HepG2 (cell line): ENCODE data around the gene RIPOR3. TPM values are rescaled to one million over a fixed set of nuclear protein-coding genes. Genes with fewer than 3 reads are reported as not detected.

Experiments
- CC2D1A ChIP-seq: sonication (generic); formaldehyde crosslinking; IDR thresholded peaks from 2 replicates; pipeline ENCODE4 v1.8.1; 2023; ENCODE audit warnings: mild to moderate bottlenecking, missing genetic modification reagents
- IRX3 ChIP-seq: sonication (generic); formaldehyde crosslinking; IDR thresholded peaks from 2 replicates; pipeline ENCODE4 v1.8.1; 2023; ENCODE audit warnings: mild to moderate bottlenecking, low read depth, missing genetic modification reagents, borderline replicate concordance
- KDM6A ChIP-seq: IDR thresholded peaks from 2 replicates; pipeline ENCODE4 v1.6.1; 2016; ENCODE audit warnings: low read depth
- KMT2A ChIP-seq: sonication (generic); formaldehyde crosslinking; IDR thresholded peaks from 2 replicates; pipeline ENCODE4 v1.4.0; 2020; ENCODE audit warnings: missing genetic modification reagents
- NFYB ChIP-seq: sonication (generic); formaldehyde crosslinking; IDR thresholded peaks from 2 replicates; pipeline ENCODE4 v1.4.0; 2020; ENCODE audit warnings: missing genetic modification reagents
- RNF2 ChIP-seq: fragments of 450-650 bp; conservative IDR thresholded peaks from 2 replicates; pipeline ENCODE4 v1.6.1; 2016; ENCODE audit warnings: low read depth
- SAFB2 ChIP-seq: sonication (generic); formaldehyde crosslinking; IDR thresholded peaks from 2 replicates; pipeline ENCODE4 v1.5.1; 2020; ENCODE audit warnings: missing genetic modification reagents, low read depth, mild to moderate bottlenecking, borderline replicate concordance
- TBL1XR1 ChIP-seq: fragments of 150-350 bp; IDR thresholded peaks from 2 replicates; pipeline ENCODE4 v1.6.1; 2014; ENCODE audit warnings: borderline replicate concordance, low read length; ENCODE audit not compliant: partially characterized antibody
- ZNF432 ChIP-seq: sonication (generic); formaldehyde crosslinking; IDR thresholded peaks from 2 replicates; pipeline ENCODE4 v1.5.0; 2020; ENCODE audit warnings: missing genetic modification reagents, mild to moderate bottlenecking, borderline replicate concordance
- ZNF589 ChIP-seq: sonication (generic); formaldehyde crosslinking; conservative IDR thresholded peaks from 2 replicates; pipeline ENCODE4 v1.8.0; 2022; ENCODE audit warnings: mild to moderate bottlenecking, moderate library complexity, missing genetic modification reagents
- ZNF724P ChIP-seq: sonication (generic); formaldehyde crosslinking; IDR thresholded peaks from 2 replicates; pipeline ENCODE4 v1.8.0; 2022; ENCODE audit warnings: missing genetic modification reagents, borderline replicate concordance
- polyA plus RNA-seq, 8 experiments: library from polyadenylated mRNA; depleted of rRNA in 3 of 8; stranded (reverse) in 7 of 8; unstranded in 1 of 8; fragments of >200 nt; fragmentation: Illumina TruSeq in 4 of 8; extraction: Trizol in 4 of 8; gene quantifications; 2 replicates each; pipeline versions ENCODE4 v1.2.1 to v1.2.3, GENCODE V29; 2011 to 2016; ENCODE audit warnings: low read depth in 4 of 8, missing spikeins in 1 of 8, mixed read lengths in 1 of 8; ENCODE audit not compliant: insufficient read depth in 1 of 8
- total RNA-seq, 5 experiments: library from RNA; depleted of rRNA; stranded (reverse); fragments of >200 nt; fragmentation: Illumina TruSeq; extraction: Trizol; gene quantifications; 2 replicates each; pipeline ENCODE4 v1.2.3, GENCODE V29; 2016; ENCODE audit warnings: low read depth in 1 of 5
- TF ChIP-seq, protein P1 (sequence below), 2 experiments: fragments of 450-650 bp in 1 of 2; sonication (generic) in 1 of 2; formaldehyde crosslinking in 1 of 2; IDR thresholded peaks; 2 replicates each; pipeline versions ENCODE4 v1.6.1 to v1.8.0; 2016 to 2022; ENCODE audit warnings: antibody characterized with exemption in 1 of 2, mild to moderate bottlenecking in 1 of 2, missing genetic modification reagents in 1 of 2
- TF ChIP-seq, protein P2 (sequence below): sonication (generic); formaldehyde crosslinking; conservative IDR thresholded peaks from 2 replicates; pipeline ENCODE4 v1.4.0; 2020; ENCODE audit warnings: missing genetic modification reagents
- TF ChIP-seq, protein P3 (sequence below): sonication (generic); formaldehyde crosslinking; IDR thresholded peaks from 2 replicates; pipeline ENCODE4 v1.5.0; 2020; ENCODE audit warnings: mild to moderate bottlenecking, missing genetic modification reagents, borderline replicate concordance

RIPOR3 gene
- total and polyA plus RNA-seq, 2 of the 13 experiments (the other 11 are each of a cell fraction or from before 2014, with no cell fraction given): 0.18 TPM; not detected in 1

DNA sequence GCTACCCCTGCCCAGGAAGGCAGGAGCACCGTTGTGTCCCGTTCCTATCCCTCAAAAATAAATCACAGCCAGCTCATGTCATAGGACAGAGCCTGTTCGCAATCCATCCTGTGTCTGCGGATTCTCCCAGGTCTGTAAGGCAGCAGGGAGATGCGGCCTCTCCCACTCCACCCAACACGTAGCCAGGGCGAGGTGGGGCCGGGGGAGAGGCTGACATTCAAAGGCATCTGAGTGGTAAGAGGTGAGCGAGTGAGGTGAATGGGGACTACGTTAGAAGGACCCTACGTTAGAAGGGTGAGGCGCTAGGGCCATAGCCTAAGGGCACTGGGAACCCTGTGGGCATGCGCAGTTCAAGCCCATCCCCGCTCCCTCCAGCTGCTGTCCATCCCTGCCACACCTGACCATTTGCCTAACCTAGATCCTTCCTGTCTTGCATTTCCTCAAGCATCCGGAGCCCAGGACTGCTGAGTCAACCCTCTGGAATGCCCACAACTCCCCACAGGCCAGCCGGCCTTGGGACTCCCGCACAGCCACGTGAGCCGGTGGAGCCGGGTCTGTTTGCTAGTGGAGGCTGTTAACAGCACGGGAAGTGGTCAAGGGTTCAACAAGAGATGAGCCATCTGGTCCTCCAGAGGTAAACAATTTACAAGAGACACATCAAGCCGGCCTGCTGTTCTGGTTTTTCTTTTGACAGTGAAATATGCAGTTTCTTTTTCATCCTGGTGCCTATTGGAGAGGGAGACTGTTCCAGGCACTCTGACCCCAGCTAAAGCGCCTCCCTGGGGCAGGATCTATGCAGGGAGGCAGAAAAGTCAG is 45.9 kb downstream of the RIPOR3 start (continued):
- TF ChIP-seq, protein P1, sequence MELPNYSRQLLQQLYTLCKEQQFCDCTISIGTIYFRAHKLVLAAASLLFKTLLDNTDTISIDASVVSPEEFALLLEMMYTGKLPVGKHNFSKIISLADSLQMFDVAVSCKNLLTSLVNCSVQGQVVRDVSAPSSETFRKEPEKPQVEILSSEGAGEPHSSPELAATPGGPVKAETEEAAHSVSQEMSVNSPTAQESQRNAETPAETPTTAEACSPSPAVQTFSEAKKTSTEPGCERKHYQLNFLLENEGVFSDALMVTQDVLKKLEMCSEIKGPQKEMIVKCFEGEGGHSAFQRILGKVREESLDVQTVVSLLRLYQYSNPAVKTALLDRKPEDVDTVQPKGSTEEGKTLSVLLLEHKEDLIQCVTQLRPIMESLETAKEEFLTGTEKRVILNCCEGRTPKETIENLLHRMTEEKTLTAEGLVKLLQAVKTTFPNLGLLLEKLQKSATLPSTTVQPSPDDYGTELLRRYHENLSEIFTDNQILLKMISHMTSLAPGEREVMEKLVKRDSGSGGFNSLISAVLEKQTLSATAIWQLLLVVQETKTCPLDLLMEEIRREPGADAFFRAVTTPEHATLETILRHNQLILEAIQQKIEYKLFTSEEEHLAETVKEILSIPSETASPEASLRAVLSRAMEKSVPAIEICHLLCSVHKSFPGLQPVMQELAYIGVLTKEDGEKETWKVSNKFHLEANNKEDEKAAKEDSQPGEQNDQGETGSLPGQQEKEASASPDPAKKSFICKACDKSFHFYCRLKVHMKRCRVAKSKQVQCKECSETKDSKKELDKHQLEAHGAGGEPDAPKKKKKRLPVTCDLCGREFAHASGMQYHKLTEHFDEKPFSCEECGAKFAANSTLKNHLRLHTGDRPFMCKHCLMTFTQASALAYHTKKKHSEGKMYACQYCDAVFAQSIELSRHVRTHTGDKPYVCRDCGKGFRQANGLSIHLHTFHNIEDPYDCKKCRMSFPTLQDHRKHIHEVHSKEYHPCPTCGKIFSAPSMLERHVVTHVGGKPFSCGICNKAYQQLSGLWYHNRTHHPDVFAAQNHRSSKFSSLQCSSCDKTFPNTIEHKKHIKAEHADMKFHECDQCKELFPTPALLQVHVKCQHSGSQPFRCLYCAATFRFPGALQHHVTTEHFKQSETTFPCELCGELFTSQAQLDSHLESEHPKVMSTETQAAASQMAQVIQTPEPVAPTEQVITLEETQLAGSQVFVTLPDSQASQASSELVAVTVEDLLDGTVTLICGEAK (IDR thresholded peaks at IDR 0.05): no peak
- TF ChIP-seq, protein P1 (CRISPR knock-in tag; IDR thresholded peaks at IDR 0.05): peak; percentile 82
- TF ChIP-seq, protein P2, sequence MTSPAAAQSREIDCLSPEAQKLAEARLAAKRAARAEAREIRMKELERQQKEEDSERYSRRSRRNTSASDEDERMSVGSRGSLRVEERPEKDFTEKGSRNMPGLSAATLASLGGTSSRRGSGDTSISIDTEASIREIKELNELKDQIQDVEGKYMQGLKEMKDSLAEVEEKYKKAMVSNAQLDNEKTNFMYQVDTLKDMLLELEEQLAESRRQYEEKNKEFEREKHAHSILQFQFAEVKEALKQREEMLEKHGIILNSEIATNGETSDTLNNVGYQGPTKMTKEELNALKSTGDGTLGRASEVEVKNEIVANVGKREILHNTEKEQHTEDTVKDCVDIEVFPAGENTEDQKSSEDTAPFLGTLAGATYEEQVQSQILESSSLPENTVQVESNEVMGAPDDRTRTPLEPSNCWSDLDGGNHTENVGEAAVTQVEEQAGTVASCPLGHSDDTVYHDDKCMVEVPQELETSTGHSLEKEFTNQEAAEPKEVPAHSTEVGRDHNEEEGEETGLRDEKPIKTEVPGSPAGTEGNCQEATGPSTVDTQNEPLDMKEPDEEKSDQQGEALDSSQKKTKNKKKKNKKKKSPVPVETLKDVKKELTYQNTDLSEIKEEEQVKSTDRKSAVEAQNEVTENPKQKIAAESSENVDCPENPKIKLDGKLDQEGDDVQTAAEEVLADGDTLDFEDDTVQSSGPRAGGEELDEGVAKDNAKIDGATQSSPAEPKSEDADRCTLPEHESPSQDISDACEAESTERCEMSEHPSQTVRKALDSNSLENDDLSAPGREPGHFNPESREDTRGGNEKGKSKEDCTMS (CRISPR knock-in tag): no peak
- TF ChIP-seq TBL1XR1 (no peak), NFYB (CRISPR knock-in tag) (0 out of 2 replicates have a peak, but pooled peaks have one; percentile 24), KMT2A (peak; percentile 88; the same call in 1 of the 2 replicates), KDM6A (peak; percentile 94), CC2D1A (CRISPR knock-in tag) (0 out of 2 replicates have a peak, but pooled peaks have one; percentile 92), RNF2 (peak; percentile 72), IRX3 (CRISPR knock-in tag) (no peak), ZNF589 (no peak), SAFB2 (CRISPR knock-in tag) (no peak; the same call in 1 of the 2 replicates), ZNF432 (CRISPR knock-in tag) (no peak), ZNF724P (CRISPR knock-in tag) (peak; percentile 96)
- TF ChIP-seq, protein P3, sequence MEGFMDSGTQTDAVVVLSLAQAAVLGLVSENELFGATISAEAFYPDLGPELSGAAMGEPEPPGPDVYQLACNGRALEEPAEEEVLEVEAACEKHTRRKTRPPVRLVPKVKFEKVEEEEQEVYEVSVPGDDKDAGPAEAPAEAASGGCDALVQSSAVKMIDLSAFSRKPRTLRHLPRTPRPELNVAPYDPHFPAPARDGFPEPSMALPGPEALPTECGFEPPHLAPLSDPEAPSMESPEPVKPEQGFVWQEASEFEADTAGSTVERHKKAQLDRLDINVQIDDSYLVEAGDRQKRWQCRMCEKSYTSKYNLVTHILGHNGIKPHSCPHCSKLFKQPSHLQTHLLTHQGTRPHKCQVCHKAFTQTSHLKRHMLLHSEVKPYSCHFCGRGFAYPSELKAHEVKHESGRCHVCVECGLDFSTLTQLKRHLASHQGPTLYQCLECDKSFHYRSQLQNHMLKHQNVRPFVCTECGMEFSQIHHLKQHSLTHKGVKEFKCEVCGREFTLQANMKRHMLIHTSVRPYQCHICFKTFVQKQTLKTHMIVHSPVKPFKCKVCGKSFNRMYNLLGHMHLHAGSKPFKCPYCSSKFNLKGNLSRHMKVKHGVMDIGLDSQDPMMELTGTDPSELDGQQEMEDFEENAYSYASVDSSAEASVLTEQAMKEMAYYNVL (CRISPR knock-in tag): peak; percentile 98
